GM12801 (cell line): ENCODE results near the gene B4GALNT4.

Experiments
- CTCF ChIP-seq: IDR thresholded peaks from one replicate; pipeline ENCODE4 v1.5.1; 2011; ENCODE audit warnings: control low read depth; ENCODE audit not compliant: insufficient read length; ENCODE audit errors: extremely low read depth

Gene B4GALNT4

GRCh38 chr11:391117-392017 lies 22.1 kb downstream of the B4GALNT4 start:
- no peak for TF ChIP-seq CTCF

GRCh38 chr11:392102-392777 lies 22.9 kb downstream of the B4GALNT4 start:
- TF ChIP-seq CTCF, result no peak

DNA sequence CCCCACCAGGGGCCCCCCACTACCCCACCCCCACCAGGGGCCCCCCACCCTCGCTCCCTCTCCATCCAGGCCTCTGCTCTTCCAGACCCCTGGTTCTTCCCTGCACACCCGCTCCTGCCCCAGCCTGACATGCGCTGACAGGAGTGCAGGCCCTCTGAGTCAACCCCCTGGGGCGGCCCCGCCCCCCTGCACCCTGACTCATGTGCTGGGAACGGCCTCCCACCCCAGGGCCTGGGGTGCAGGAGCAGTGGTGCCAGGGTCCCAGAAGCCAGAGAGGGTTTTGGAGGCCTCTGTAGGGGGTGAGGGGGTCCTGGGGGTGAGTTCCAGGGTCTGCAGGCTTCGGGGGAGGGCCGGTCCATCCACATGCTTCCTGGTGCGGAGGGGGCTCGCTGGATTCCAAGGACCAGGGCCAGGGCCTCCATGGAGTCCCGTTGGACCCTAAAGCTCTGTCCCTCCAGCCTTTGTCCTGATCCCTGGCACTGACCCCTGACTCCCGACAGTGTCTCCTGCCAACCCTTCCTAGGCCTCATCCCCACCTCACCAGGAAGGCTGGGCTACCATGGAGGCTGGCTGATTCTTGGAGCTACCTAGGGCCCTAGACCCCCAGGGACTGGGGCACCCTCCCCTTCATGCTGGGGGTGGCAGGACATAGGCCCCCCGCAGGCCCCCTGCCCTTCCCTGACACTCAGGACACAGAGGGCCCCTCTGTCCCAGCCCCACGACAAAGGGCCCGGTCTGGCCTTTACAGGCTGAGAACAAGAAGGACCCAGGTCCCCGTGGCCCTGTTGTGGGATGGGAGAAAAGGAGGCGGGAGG lies 24.1 kb downstream of the B4GALNT4 start:
- no peak for TF ChIP-seq CTCF

- TF ChIP-seq CTCF, result no peak
These were observed 24.9 kb downstream of the B4GALNT4 start, which contains the start of gene PKP3 for GRCh38 chr11:394034-394857. Gene PKP3 (plus strand): TSS chr11:394209. CDS start chr11:394293, 84 bp downstream.

- no peak for TF ChIP-seq CTCF
These were observed 25.8 kb downstream of the B4GALNT4 start for GRCh38 chr11:394858-395655.

DNA sequence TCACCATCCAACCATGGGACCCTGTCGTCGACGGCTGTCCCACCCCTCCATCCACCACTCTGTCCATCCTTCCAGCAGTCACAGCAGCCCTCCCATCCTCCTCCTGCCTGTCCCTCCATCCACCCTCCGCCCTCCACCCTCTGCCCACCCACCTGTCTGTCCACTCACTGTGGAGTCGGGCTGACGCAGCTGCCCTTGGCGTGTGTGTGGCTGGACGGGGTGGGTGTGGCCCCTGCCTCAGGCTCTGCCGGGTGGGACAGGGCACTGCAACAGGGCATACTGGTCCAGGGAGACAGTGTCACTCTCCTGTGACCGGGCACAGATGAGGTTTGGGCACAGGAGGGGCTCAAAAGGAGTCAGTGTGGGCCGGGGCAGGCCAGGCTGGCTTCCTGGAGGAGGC lies 26.6 kb downstream of the B4GALNT4 start:
- TF ChIP-seq CTCF, result no peak
